KMS-11 (cell line): ENCODE results near the gene CDC25B.

ENCODE experiments used
- H2AFZ ChIP-seq: fragments of 200-600 bp; sonication (generic); 2 replicates; pipeline ENCODE4 v1.6.1; 2016; ENCODE audit warnings: antibody characterized with exemption, mixed run types, low read depth
- H3K27ac ChIP-seq: fragments of 200-600 bp; sonication (generic); 2 replicates; pipeline ENCODE4 v1.6.1; 2016; ENCODE audit warnings: mild to moderate bottlenecking, mixed run types
- H3K27me3 ChIP-seq: fragments of 200-600 bp; sonication (generic); 2 replicates; pipeline ENCODE4 v1.6.1; 2017; ENCODE audit warnings: mild to moderate bottlenecking, low read depth, mixed run types, moderate library complexity; ENCODE audit not compliant: insufficient read depth
- H3K36me3 ChIP-seq: fragments of 200-600 bp; sonication (generic); 2 replicates; pipeline ENCODE4 v1.6.1; 2017; ENCODE audit warnings: mild to moderate bottlenecking, mixed run types; ENCODE audit not compliant: insufficient read depth
- H3K4me1 ChIP-seq: fragments of 200-600 bp; sonication (generic); 2 replicates; pipeline ENCODE4 v1.6.1; 2016; ENCODE audit warnings: mild to moderate bottlenecking, low read depth, mixed run types; ENCODE audit not compliant: poor library complexity, severe bottlenecking
- H3K4me2 ChIP-seq: fragments of 200-600 bp; sonication (generic); 2 replicates; pipeline ENCODE4 v1.7.0; 2016; ENCODE audit warnings: mild to moderate bottlenecking, mixed run types
- H3K4me3 ChIP-seq: fragments of 200-600 bp; sonication (generic); IDR thresholded peaks from 2 replicates; pipeline ENCODE4 v1.6.1; 2017; ENCODE audit warnings: low read depth, low read length, mixed read lengths; ENCODE audit not compliant: insufficient read depth
- H3K79me2 ChIP-seq: fragments of 200-600 bp; sonication (generic); 2 replicates; pipeline ENCODE4 v1.6.1; 2016; ENCODE audit warnings: low read depth, mixed run types; ENCODE audit not compliant: insufficient read depth
- H3K9ac ChIP-seq: fragments of 200-600 bp; sonication (generic); 2 replicates; pipeline ENCODE4 v1.6.1; 2016; ENCODE audit warnings: mild to moderate bottlenecking, mixed run types
- H4K20me1 ChIP-seq: fragments of 200-600 bp; sonication (generic); 2 replicates; pipeline ENCODE4 v1.6.1; 2016; ENCODE audit warnings: mild to moderate bottlenecking, mixed run types; ENCODE audit not compliant: insufficient read depth
- TF ChIP-seq, protein P1 (sequence below): fragments of 200-600 bp; sonication (generic); conservative IDR thresholded peaks from 2 replicates; pipeline ENCODE4 v1.6.1; 2017; ENCODE audit warnings: low read depth, mild to moderate bottlenecking, antibody characterized with exemption, low read length, moderate library complexity, mixed read lengths

CDC25B gene

DNA sequence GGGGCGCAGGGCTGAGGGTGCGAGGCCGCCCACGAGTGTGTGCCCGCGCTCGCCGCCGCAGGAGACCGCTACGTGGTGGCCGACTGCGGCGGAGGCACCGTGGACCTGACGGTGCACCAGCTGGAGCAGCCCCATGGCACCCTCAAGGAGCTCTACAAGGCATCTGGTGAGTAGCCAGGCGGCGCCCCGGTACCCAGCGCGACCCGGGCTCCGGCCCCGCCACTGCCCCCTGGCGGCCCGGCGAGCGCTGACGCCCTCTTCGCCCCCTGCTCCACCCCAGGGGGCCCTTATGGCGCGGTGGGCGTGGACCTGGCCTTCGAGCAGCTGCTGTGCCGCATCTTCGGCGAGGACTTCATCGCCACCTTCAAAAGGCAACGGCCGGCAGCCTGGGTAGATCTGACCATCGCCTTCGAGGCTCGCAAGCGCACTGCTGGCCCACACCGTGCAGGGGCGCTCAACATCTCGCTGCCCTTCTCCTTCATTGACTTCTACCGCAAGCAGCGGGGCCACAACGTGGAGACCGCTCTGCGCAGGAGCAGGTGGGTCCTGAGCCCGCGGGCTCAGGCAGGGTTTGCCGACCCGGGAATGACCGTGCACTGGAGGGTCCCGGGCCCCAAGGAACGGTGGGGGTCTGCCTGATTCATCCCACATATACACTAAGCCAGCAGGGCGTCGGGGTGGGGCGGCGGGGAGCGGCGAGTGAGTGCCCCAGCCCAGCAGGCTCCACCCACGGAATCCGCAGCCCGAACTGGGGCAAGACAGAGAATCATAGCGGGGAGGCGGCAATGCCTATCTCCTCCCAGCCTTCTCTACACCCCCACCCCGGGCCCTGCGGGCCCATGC is 46.2 kb upstream of the CDC25B start:
- TF ChIP-seq, protein P1, sequence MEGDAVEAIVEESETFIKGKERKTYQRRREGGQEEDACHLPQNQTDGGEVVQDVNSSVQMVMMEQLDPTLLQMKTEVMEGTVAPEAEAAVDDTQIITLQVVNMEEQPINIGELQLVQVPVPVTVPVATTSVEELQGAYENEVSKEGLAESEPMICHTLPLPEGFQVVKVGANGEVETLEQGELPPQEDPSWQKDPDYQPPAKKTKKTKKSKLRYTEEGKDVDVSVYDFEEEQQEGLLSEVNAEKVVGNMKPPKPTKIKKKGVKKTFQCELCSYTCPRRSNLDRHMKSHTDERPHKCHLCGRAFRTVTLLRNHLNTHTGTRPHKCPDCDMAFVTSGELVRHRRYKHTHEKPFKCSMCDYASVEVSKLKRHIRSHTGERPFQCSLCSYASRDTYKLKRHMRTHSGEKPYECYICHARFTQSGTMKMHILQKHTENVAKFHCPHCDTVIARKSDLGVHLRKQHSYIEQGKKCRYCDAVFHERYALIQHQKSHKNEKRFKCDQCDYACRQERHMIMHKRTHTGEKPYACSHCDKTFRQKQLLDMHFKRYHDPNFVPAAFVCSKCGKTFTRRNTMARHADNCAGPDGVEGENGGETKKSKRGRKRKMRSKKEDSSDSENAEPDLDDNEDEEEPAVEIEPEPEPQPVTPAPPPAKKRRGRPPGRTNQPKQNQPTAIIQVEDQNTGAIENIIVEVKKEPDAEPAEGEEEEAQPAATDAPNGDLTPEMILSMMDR: no peak
- Histone ChIP-seq H2AFZ (no peak overlapping the region), H3K4me3 (no peak overlapping the region), H4K20me1 (no peaks in the 10 kb centered on the region), H3K9ac (no peak overlapping the region), H3K27ac (no peak overlapping the region), H3K27me3 (no peaks in the 10 kb centered on the region), H3K4me1 (no peaks in the 10 kb centered on the region), H3K79me2 (no peaks in the 10 kb centered on the region), H3K4me2 (no peak overlapping the region), H3K36me3 (no peaks in the 10 kb centered on the region)

DNA sequence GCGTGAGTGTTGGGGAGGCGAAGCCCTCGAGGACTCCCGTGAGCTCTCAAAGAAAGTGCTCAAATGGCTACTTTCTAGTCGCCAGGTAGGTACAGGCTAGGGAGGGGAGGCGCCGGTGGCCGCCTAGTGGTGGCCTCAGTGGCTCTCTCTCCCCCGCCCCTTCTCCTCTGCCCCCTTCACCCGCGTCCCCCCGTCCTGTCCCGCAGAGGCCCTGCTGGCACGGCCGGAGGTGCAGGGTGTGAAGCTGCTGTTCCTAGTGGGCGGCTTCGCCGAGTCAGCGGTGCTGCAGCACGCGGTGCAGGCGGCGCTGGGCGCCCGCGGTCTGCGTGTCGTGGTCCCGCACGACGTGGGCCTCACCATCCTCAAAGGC is 44.8 kb upstream of the CDC25B start:
- Histone ChIP-seq H3K4me2 (no peak overlapping the region), H4K20me1 (no peaks in the 10 kb centered on the region), H3K9ac (no peak overlapping the region), H3K27me3 (no peaks in the 10 kb centered on the region), H3K4me3 (no peak overlapping the region), H3K36me3 (no peaks in the 10 kb centered on the region), H2AFZ (no peak overlapping the region), H3K79me2 (no peaks in the 10 kb centered on the region), H3K4me1 (no peaks in the 10 kb centered on the region), H3K27ac (no peak overlapping the region)
- TF ChIP-seq, protein P1: no peak

DNA sequence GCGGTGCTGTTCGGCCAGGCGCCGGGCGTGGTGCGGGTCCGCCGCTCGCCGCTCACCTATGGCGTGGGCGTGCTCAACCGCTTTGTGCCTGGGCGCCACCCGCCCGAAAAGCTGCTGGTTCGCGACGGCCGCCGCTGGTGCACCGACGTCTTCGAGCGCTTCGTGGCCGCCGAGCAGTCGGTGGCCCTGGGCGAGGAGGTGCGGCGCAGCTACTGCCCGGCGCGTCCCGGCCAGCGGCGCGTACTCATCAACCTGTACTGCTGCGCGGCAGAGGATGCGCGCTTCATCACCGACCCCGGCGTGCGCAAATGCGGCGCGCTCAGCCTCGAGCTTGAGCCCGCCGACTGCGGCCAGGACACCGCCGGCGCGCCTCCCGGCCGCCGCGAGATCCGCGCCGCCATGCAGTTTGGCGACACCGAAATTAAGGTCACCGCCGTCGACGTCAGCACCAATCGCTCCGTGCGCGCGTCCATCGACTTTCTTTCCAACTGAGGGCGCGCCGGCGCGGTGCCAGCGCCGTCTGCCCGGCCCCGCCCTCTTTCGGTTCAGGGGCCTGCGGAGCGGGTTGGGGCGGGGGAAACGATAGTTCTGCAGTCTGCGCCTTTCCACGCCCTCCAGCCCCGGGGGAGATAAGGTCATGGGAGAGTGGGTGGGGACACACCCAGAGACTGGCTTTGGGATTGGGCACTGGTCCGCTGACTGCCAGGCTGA is 44.3 kb upstream of the CDC25B start:
- no peaks in the 10 kb centered on the region for H3K27me3 ChIP-seq

DNA sequence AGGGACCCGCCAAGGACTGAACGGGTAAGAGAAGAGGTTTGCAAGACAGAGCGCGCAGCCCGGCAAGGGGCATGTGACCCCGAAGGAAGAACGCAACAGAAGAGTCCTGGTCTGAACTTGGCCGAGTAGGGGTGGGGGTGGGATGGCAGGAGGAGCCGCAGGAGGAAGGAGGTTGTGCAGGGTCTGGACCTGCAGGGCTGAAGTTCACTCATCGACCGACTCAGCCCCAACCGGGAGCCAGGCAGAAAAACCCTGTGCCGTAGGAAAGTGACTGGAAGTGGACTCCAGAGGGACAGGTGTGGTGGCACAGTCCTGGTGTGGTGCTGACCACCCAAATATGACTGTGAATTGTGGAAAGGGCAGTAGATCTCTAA is 43.7 kb upstream of the CDC25B start:
- Histone ChIP-seq H3K4me2 (no peak overlapping the region), H3K27ac (no peak overlapping the region), H3K4me1 (no peaks in the 10 kb centered on the region), H3K79me2 (no peaks in the 10 kb centered on the region), H2AFZ (no peak overlapping the region), H3K4me3 (no peak overlapping the region), H3K27me3 (no peaks in the 10 kb centered on the region), H3K36me3 (no peaks in the 10 kb centered on the region), H3K9ac (no peak overlapping the region), H4K20me1 (no peaks in the 10 kb centered on the region)
- TF ChIP-seq, protein P1: no peak

More for the DNA sequence above, 44.3 kb upstream of the CDC25B start:
- Histone ChIP-seq H4K20me1 (no peaks in the 10 kb centered on the region), H3K79me2 (no peaks in the 10 kb centered on the region), H2AFZ (no peak overlapping the region), H3K4me2 (no peak overlapping the region), H3K4me3 (no peak overlapping the region), H3K9ac (no peak overlapping the region), H3K27ac (no peak overlapping the region), H3K4me1 (no peaks in the 10 kb centered on the region), H3K36me3 (no peaks in the 10 kb centered on the region)
- TF ChIP-seq, protein P1: no peak
